SK-N-SH treated with all-trans-retinoic acid at 6 μM for 48 hours (cell line): ENCODE data around the gene APOO.

Source experiments
- CREB5 ChIP-seq: fragments of 250-450 bp; sonication (Bioruptor Pico); IDR thresholded peaks from 2 replicates; pipeline ENCODE4 v1.5.1; 2020; ENCODE audit warnings: low read depth, mild to moderate bottlenecking, moderate library complexity
- CSDC2 ChIP-seq: fragments of 250-450 bp; sonication (Bioruptor Pico); IDR thresholded peaks from 2 replicates; pipeline ENCODE4 v1.5.0; 2020; ENCODE audit warnings: mild to moderate bottlenecking, moderate library complexity
- ESRRG ChIP-seq: fragments of 250-450 bp; sonication (Bioruptor Pico); IDR thresholded peaks from 2 replicates; pipeline ENCODE4 v1.6.1; 2021; ENCODE audit warnings: mild to moderate bottlenecking
- OSR1 ChIP-seq: fragments of 250-450 bp; sonication (Bioruptor Pico); IDR thresholded peaks from 2 replicates; pipeline ENCODE4 v1.8.0; 2022; ENCODE audit warnings: moderate library complexity, mild to moderate bottlenecking, inconsistent platforms
- POU6F1 ChIP-seq: fragments of 250-450 bp; sonication (Bioruptor Pico); IDR thresholded peaks from 2 replicates; pipeline ENCODE4 v1.8.0; 2021; ENCODE audit warnings: low read depth, mild to moderate bottlenecking, moderate library complexity, borderline replicate concordance
- RARB ChIP-seq: fragments of 250-450 bp; sonication (Bioruptor Pico); IDR thresholded peaks from 2 replicates; pipeline ENCODE4 v1.8.0; 2021; ENCODE audit warnings: mild to moderate bottlenecking, moderate library complexity
- SNAI2 ChIP-seq: fragments of 250-450 bp; sonication (Bioruptor Pico); IDR thresholded peaks from 2 replicates; pipeline ENCODE4 v1.5.0; 2020; ENCODE audit warnings: mild to moderate bottlenecking, moderate library complexity
- TCF4 ChIP-seq: fragments of 250-450 bp; sonication (Bioruptor Pico); IDR thresholded peaks from 2 replicates; pipeline ENCODE4 v1.8.0; 2021; ENCODE audit warnings: mild to moderate bottlenecking, moderate library complexity, borderline replicate concordance
- ZC3H10 ChIP-seq: fragments of 250-450 bp; sonication (Bioruptor Pico); IDR thresholded peaks from 2 replicates; pipeline ENCODE4 v1.5.1; 2021; ENCODE audit warnings: mild to moderate bottlenecking, moderate library complexity
- ZFP3 ChIP-seq: fragments of 250-450 bp; sonication (Bioruptor Pico); IDR thresholded peaks from 2 replicates; pipeline ENCODE4 v1.5.0; 2020; ENCODE audit warnings: mild to moderate bottlenecking, moderate library complexity
- ZFP30 ChIP-seq: fragments of 450-650 bp; formaldehyde crosslinking; IDR thresholded peaks from 2 replicates; pipeline ENCODE4 v1.5.0; 2022; ENCODE audit warnings: mild to moderate bottlenecking, moderate library complexity

- no peak for TF ChIP-seq CREB5 (CRISPR knock-in tag)
- no peak for TF ChIP-seq ZFP3 (CRISPR knock-in tag)
- no peak for TF ChIP-seq TCF4 (CRISPR knock-in tag)
- TF ChIP-seq ZFP30 (CRISPR knock-in tag) = no peak
- no peak for TF ChIP-seq ZC3H10
- TF ChIP-seq SNAI2 (CRISPR knock-in tag) = no peak
- TF ChIP-seq RARB (CRISPR knock-in tag) = no peak
- no peak for TF ChIP-seq CSDC2
- TF ChIP-seq OSR1 (CRISPR knock-in tag) = no peak
- no peak for TF ChIP-seq POU6F1 (CRISPR knock-in tag)
- TF ChIP-seq ESRRG (CRISPR knock-in tag) = no peak
Observed at GRCh38 chrX:23821847-23822246, 85.9 kb downstream of the APOO start.
